ENCODE measurements around the gene C10orf62. TPM values are rescaled to one million over a fixed set of nuclear protein-coding genes. Genes with fewer than 3 reads are reported as not detected.

Gene C10orf62, protein sequence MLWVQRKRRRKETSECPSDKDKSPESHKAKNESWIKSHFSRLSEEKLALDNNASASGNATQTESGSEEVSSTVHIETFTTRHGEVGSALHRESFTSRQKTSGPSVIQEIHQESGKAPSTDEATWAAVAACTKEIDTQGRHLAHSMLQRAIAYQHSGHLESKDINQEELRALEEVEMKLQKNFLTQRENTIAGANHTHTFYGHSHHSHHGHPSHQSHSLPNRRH
- total RNA-seq, result under 1 TPM in 2 of 4 donors, not detected in 2; 0.41 to 0.55 TPM

DNA sequence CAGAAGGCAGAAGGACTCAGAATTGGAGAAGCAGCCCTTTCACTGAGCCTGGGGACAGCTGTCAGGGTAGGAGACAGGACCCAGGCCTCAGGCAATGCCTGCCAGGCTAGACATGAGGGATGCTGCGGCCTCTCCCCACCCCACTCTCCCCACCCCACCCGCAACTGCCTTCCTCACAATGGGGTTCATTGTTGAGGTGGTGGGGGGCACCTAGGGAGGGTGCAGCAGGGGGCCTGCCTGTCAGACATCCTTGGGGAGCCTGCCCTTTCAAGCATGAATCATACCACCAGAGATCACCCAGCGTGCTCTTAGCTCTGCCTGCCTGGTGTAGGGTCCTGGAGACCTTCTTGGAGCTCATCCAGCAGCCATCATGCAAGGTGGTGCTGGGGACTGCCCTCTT is at the start of gene C10orf62:
Gene C10orf62, plus strand, starts transcription at position 243 of the 400 bp plus-strand sequence. CDS start 177 bp downstream, outside the sequence.
- in situ Hi-C loops (cut with MboI; ENCODE audit: low sequenced_read_pairs in 4 of 4), result no loop called here

DNA sequence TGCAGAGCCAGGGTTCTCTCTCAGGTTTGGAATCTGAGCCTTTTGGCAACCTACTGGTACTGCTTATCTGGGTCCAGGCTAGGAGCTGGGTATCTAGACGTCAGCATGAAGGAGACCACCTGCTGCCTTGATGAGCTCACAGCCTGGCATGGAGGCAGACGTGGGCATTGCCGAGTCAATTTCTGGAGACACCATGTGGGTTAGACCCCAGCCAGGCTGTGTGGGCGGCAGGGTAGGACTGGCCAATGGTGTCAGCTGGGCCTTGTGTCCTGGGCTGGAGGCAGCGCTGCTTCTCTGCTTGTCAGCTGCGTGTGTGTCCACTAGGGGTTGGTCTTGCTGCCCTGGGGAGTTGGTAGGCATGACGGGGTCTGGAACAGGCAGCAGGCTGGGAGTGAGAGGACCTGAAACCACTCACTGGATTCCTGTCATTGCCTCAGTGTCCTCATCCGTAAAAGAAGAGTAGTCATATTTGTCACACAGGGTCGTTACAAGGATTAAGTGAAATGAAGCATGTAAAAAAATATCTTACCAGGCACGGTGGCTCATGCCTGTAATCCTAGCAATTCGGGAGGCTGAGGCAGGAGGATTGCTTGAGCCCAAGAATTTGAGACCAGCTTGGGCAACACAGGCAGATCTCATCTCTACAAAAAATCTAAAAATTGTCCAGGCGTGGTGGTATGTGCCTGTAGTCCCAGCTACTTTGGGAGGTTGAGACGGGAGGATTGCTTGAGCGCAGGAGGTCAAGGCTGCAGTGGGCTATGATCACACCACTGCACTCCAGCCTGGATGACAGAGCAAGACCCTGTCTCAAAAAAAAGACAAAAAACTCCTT is 48.6 kb upstream of the C10orf62 start:
- H3K4me3 ChIP-seq, result no peak overlapping the region
- no peak for TF ChIP-seq POLR2A (IDR thresholded peaks at IDR 0.05)
- TF ChIP-seq, protein P1, sequence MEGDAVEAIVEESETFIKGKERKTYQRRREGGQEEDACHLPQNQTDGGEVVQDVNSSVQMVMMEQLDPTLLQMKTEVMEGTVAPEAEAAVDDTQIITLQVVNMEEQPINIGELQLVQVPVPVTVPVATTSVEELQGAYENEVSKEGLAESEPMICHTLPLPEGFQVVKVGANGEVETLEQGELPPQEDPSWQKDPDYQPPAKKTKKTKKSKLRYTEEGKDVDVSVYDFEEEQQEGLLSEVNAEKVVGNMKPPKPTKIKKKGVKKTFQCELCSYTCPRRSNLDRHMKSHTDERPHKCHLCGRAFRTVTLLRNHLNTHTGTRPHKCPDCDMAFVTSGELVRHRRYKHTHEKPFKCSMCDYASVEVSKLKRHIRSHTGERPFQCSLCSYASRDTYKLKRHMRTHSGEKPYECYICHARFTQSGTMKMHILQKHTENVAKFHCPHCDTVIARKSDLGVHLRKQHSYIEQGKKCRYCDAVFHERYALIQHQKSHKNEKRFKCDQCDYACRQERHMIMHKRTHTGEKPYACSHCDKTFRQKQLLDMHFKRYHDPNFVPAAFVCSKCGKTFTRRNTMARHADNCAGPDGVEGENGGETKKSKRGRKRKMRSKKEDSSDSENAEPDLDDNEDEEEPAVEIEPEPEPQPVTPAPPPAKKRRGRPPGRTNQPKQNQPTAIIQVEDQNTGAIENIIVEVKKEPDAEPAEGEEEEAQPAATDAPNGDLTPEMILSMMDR (IDR thresholded peaks at IDR 0.05 in 4 of 5, conservative IDR thresholded peaks at IDR 0.05 in 1 of 5), result peak in 1 of 5 experiments; percentile 15
- intact Hi-C loops (cut with DNase I; ENCODE audit: low total_unique reads), result no loop called here
- no peaks in the 10 kb centered on the region for H3K27me3 ChIP-seq
- in situ Hi-C loops (cut with MboI; ENCODE audit: low sequenced_read_pairs in 4 of 4), result no loop called here
- DNase-seq (no peak), ATAC-seq (no peak)
- no peaks in the 10 kb centered on the region for H3K36me3 ChIP-seq
- H3K4me1 ChIP-seq, result peaks cover 34 to 36% of the 10 kb centered on the region in 2 donors
- no peaks in the 10 kb centered on the region for H3K9me3 ChIP-seq
- peak overlapping the region in 3 of 4 donors; percentile 30 to 79 (median 73) for H3K27ac ChIP-seq

More for the DNA sequence above, at the start of gene C10orf62:
- DNase-seq, result no peak
- Histone ChIP-seq H3K36me3 (no peaks in the 10 kb centered on the region), H3K27ac (peak within 1 kb of the TSS in 1 of 4 donors; percentile 27), H3K9me3 (no peaks in the 10 kb centered on the region), H3K4me1 (peaks cover 3 to 17% of the 10 kb centered on the region in 2 donors), H3K27me3 (no peaks in the 10 kb centered on the region), H3K4me3 (no peak within 1 kb of the TSS)
- no peak for ATAC-seq
- intact Hi-C loops (cut with DNase I; ENCODE audit: low total_unique reads), result no loop called here
- TF ChIP-seq POLR2A (IDR thresholded peaks at IDR 0.05), result no peak
- TF ChIP-seq, protein P1 (IDR thresholded peaks at IDR 0.05 in 4 of 5, conservative IDR thresholded peaks at IDR 0.05 in 1 of 5), result no peak

DNA sequence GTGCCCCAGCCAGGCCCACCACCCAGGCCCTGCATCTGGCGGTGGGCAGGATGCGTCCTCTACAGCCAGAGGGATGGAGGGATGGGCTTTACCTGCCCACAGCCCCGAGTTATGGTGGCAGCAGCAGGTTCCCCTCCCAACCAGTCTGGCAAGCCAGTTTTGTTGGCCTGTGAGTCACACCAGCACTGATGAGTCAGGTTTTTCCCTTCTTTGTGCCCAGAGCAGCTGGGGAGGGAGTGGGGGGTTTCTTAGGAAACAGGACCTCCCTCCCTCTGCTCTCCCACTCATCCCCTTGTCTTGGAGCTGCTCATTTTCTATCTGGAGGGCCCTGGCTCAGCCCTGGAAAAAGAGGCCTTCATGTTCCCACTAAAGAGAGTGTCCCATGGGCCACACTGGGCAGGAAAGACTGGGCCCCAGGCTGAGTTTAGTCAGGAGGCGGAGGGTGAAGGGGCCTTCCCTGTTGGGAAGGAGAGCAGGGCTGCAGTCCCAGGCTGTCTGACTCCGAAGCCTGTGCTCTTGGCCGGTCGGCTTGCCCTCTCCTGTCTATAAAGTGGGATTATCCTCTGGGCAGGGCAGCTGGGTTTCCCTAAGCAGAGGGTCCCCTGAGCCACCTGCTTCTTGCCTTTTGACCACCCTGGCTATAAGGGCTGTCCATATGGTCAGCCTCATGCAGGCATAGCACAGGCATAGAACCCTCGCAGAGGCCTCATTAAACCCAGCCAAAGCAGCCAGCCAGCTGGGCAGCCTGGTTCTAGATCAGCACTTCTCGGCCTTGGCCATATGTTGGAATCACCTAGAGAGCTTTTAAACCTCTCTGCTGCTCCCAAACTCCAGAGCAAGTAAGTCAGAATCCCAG is 47.1 kb upstream of the C10orf62 start:
- ATAC-seq, result peak; percentile 73 to 79
- intact Hi-C loops (cut with DNase I; ENCODE audit: low total_unique reads), result loop anchor here (2.0 kb wide), 1 partner anchor 44 kb away; the partner anchor contains the start of genes MMS19 and UBTD1
- H3K4me1 ChIP-seq, result peaks cover 41 to 47% of the 10 kb centered on the region in 2 donors

More for the DNA sequence above, 47.1 kb upstream of the C10orf62 start:
- peak overlapping the region; percentile 73 to 85 (median 81) for H3K27ac ChIP-seq
- no peaks in the 10 kb centered on the region for H3K36me3 ChIP-seq
- DNase-seq, result peak; percentile 46 to 65
- no peak for TF ChIP-seq POLR2A (IDR thresholded peaks at IDR 0.05)
- TF ChIP-seq, protein P1 (IDR thresholded peaks at IDR 0.05 in 4 of 5, conservative IDR thresholded peaks at IDR 0.05 in 1 of 5), result no peak
- no peaks in the 10 kb centered on the region for H3K9me3 ChIP-seq
- no peak overlapping the region for H3K4me3 ChIP-seq
- H3K27me3 ChIP-seq, result no peaks in the 10 kb centered on the region
- in situ Hi-C loops (cut with MboI; ENCODE audit: low sequenced_read_pairs in 4 of 4), result no loop called here
